GM06990 (cell line): ENCODE data around the gene ZBTB20.

Experiments
- DNase-seq: peaks from one replicate; pipeline ENCODE4 v3.0.0-alpha.2; 2011; ENCODE audit not compliant: insufficient read length; ENCODE audit errors: extremely low read depth
- H3K27me3 ChIP-seq: replicated peaks from 2 replicates; pipeline ENCODE4 v1.6.0; 2011; ENCODE audit warnings: low read length; ENCODE audit not compliant: control insufficient read depth, insufficient read depth
- H3K36me3 ChIP-seq: 2 replicates; pipeline ENCODE4 v1.5.1; 2011; ENCODE audit warnings: low read length; ENCODE audit not compliant: control insufficient read depth, insufficient read depth
- H3K4me3 ChIP-seq: replicated peaks from 2 replicates; pipeline ENCODE4 v1.5.1; 2011; ENCODE audit warnings: low read depth, mild to moderate bottlenecking, control low read depth, low read length
- TF ChIP-seq, protein P1 (sequence below): IDR thresholded peaks from 2 replicates; pipeline ENCODE4 v1.5.1; 2011; ENCODE audit warnings: low read length, control low read depth, mild to moderate bottlenecking, inconsistent platforms; ENCODE audit not compliant: insufficient read depth, poor library complexity, severe bottlenecking

Gene ZBTB20

GRCh38 chr3:114404590-114404989 is 742.5 kb downstream of the ZBTB20 start:
- Histone ChIP-seq H3K36me3 (no peaks in the 10 kb centered on the region), H3K27me3 (no peaks in the 10 kb centered on the region), H3K4me3 (no peak overlapping the region)
- TF ChIP-seq, protein P1, sequence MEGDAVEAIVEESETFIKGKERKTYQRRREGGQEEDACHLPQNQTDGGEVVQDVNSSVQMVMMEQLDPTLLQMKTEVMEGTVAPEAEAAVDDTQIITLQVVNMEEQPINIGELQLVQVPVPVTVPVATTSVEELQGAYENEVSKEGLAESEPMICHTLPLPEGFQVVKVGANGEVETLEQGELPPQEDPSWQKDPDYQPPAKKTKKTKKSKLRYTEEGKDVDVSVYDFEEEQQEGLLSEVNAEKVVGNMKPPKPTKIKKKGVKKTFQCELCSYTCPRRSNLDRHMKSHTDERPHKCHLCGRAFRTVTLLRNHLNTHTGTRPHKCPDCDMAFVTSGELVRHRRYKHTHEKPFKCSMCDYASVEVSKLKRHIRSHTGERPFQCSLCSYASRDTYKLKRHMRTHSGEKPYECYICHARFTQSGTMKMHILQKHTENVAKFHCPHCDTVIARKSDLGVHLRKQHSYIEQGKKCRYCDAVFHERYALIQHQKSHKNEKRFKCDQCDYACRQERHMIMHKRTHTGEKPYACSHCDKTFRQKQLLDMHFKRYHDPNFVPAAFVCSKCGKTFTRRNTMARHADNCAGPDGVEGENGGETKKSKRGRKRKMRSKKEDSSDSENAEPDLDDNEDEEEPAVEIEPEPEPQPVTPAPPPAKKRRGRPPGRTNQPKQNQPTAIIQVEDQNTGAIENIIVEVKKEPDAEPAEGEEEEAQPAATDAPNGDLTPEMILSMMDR: no peak
- no peak for DNase-seq

GRCh38 chr3:114402838-114403237 is 744.2 kb downstream of the ZBTB20 start:
- DNase-seq: no peak
- Histone ChIP-seq H3K36me3 (no peaks in the 10 kb centered on the region), H3K27me3 (no peaks in the 10 kb centered on the region), H3K4me3 (no peak overlapping the region)
- TF ChIP-seq, protein P1: no peak

DNA sequence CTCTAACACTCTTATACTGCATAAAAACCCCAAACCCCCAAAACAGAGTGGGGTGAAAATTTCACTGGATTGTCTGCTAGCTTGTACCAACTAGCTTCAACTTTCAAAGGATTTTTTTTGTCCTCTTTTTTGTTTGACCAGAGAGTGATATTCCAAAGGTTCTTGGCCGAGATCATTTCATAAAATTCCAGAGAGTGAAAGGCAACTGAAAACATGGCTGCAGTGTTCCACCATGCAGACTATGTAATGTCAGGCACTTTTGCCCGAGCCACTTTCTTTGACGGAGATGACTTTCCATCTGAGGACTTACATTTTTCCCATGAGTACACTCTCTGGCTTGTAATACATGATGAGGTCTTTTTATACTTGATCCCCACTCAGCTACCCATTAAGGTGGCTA is 745.7 kb downstream of the ZBTB20 start:
- TF ChIP-seq, protein P1: no peak
- Histone ChIP-seq H3K4me3 (no peak overlapping the region), H3K36me3 (no peaks in the 10 kb centered on the region), H3K27me3 (no peaks in the 10 kb centered on the region)
- no peak for DNase-seq

- no peak overlapping the region for H3K4me3 ChIP-seq
- TF ChIP-seq, protein P1: no peak
- DNase-seq: no peak
- no peaks in the 10 kb centered on the region for H3K36me3 ChIP-seq
- no peaks in the 10 kb centered on the region for H3K27me3 ChIP-seq
Measured at GRCh38 chr3:114400371-114400770, 746.7 kb downstream of the ZBTB20 start.

DNA sequence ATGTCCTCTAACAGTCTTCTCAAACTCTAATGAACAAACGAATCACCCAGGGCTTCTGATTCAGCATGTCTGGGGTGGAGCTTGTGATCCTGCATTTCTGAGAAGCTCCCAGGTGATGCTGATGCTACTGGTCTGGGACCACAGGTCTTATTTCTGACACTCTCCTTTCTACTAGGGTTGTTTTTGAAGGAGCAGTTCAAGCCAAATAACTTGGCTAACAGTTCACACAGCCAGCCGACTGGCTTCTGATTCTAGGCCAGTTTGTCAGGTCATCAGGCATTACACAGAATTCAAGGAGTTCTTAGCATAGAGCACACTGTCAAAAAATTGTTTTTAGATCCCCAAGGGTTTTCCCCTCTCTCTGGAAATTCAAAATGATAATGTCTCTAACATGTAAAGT is 752.5 kb downstream of the ZBTB20 start:
- H3K27me3 ChIP-seq: no peaks in the 10 kb centered on the region
- no peaks in the 10 kb centered on the region for H3K36me3 ChIP-seq
- H3K4me3 ChIP-seq: no peak overlapping the region
- TF ChIP-seq, protein P1: no peak
- DNase-seq: no peak

GRCh38 chr3:114393367-114394072 is 753.6 kb downstream of the ZBTB20 start:
- TF ChIP-seq, protein P1: no peak
- H3K36me3 ChIP-seq: no peaks in the 10 kb centered on the region
- H3K4me3 ChIP-seq: no peak overlapping the region
- H3K27me3 ChIP-seq: no peaks in the 10 kb centered on the region
- no peak for DNase-seq
